Nephron progenitor cell (in vitro differentiated cells): ENCODE measurements around the gene SBSN.

Experiments used
- DNase-seq: peaks from one replicate; pipeline ENCODE4 v3.0.0; 2021
- H3K27ac Mint-ChIP-seq: 2 replicates; pipeline ENCODE4 v1.8.0; 2021; ENCODE audit warnings: mild to moderate bottlenecking, moderate library complexity, mixed read lengths
- H3K27me3 Mint-ChIP-seq: 2 replicates; pipeline ENCODE4 v1.8.0; 2021; ENCODE audit warnings: mild to moderate bottlenecking, low read depth, mixed read lengths; ENCODE audit not compliant: poor library complexity
- H3K36me3 Mint-ChIP-seq: 2 replicates; pipeline ENCODE4 v1.8.0; 2021; ENCODE audit warnings: low read depth, mixed read lengths
- H3K4me1 Mint-ChIP-seq: 2 replicates; pipeline ENCODE4 v1.8.0; 2021; ENCODE audit warnings: mixed read lengths
- H3K4me3 Mint-ChIP-seq: 2 replicates; pipeline ENCODE4 v1.8.0; 2021; ENCODE audit warnings: mild to moderate bottlenecking, moderate library complexity, mixed read lengths
- H3K9me3 Mint-ChIP-seq: 2 replicates; pipeline ENCODE4 v1.8.0; 2021; ENCODE audit warnings: mild to moderate bottlenecking, moderate library complexity, mixed read lengths
- CTCF ChIP-seq: fragments of 200-600 bp; sonication (generic); IDR thresholded peaks from 2 replicates; pipeline ENCODE4 v1.5.0; 2021; ENCODE audit warnings: antibody characterized with exemption

The SBSN gene

GRCh38 chr19:35539850-35540249, 11.7 kb upstream of the SBSN start:
- peaks cover 7% of the 10 kb centered on the region for H3K27me3 Mint-ChIP-seq
- H3K9me3 Mint-ChIP-seq, result no peaks in the 10 kb centered on the region
- no peak for DNase-seq
- H3K36me3 Mint-ChIP-seq, result peaks cover 6% of the 10 kb centered on the region
- no peak for TF ChIP-seq CTCF
- no peak overlapping the region for H3K4me3 Mint-ChIP-seq
- H3K27ac Mint-ChIP-seq, result no peak overlapping the region
- peaks cover 19% of the 10 kb centered on the region for H3K4me1 Mint-ChIP-seq

- Mint-ChIP-seq H3K9me3 (no peaks in the 10 kb centered on the region), H3K4me3 (no peak overlapping the region), H3K27me3 (peaks cover 7% of the 10 kb centered on the region), H3K27ac (peak overlapping the region; percentile 69), H3K4me1 (peaks cover 15% of the 10 kb centered on the region), H3K36me3 (peaks cover 6% of the 10 kb centered on the region)
- no peak for DNase-seq
- TF ChIP-seq CTCF, result no peak
These were observed 11.2 kb upstream of the SBSN start for GRCh38 chr19:35539314-35539713.

- H3K27me3 Mint-ChIP-seq, result peaks cover 20% of the 10 kb centered on the region
These were observed 6.8 kb upstream of the SBSN start for GRCh38 chr19:35534803-35535480.

GRCh38 chr19:35533822-35534392, 5.8 kb upstream of the SBSN start:
- Mint-ChIP-seq H3K36me3 (peaks cover 5% of the 10 kb centered on the region), H3K4me3 (no peak overlapping the region), H3K27me3 (peaks cover 28% of the 10 kb centered on the region), H3K27ac (no peak overlapping the region), H3K9me3 (no peaks in the 10 kb centered on the region), H3K4me1 (peaks cover 17% of the 10 kb centered on the region)
- DNase-seq, result no peak
- no peak for TF ChIP-seq CTCF

More at GRCh38 chr19:35534803-35535480, 6.8 kb upstream of the SBSN start:
- no peak for TF ChIP-seq CTCF
- Mint-ChIP-seq H3K27ac (peak overlapping the region; percentile 28), H3K4me3 (no peak overlapping the region), H3K4me1 (peaks cover 17% of the 10 kb centered on the region), H3K9me3 (no peaks in the 10 kb centered on the region), H3K36me3 (peaks cover 5% of the 10 kb centered on the region)
- DNase-seq, result no peak

- no peak within 1 kb of the TSS for H3K4me3 Mint-ChIP-seq
- DNase-seq, result no peak
- H3K27ac Mint-ChIP-seq, result no peak within 1 kb of the TSS
- peaks cover 17% of the 10 kb centered on the region for H3K4me1 Mint-ChIP-seq
- H3K9me3 Mint-ChIP-seq, result no peaks in the 10 kb centered on the region
- peaks cover 5% of the 10 kb centered on the region for H3K36me3 Mint-ChIP-seq
- peaks cover 31% of the 10 kb centered on the region for H3K27me3 Mint-ChIP-seq
- no peak for TF ChIP-seq CTCF
These were observed 5.2 kb upstream of the SBSN start, which contains the start of gene GAPDHS for GRCh38 chr19:35533201-35533821. TSS of gene GAPDHS (plus strand) at chr19:35533456. CDS start at chr19:35533528, 72 bp downstream.
